Parathyroid adenoma (tissue), 2 donors: ENCODE data around the gene FAU.

Source experiments
- H2AFZ ChIP-seq: fragments of 300-600 bp; sonication (generic); one replicate; pipeline ENCODE4 v1.7.0; 2017; ENCODE audit warnings: antibody characterized with exemption, mild to moderate bottlenecking
- H3K27ac ChIP-seq: fragments of 300-600 bp; sonication (generic); one replicate; pipeline ENCODE4 v1.7.0; 2017
- H3K27me3 ChIP-seq: fragments of 300-600 bp; sonication (generic); one replicate; pipeline ENCODE4 v1.7.0; 2017; ENCODE audit warnings: low read length; ENCODE audit not compliant: control insufficient read depth, insufficient read depth
- H3K36me3 ChIP-seq: fragments of 300-600 bp; sonication (generic); one replicate; pipeline ENCODE4 v1.7.0; 2017; ENCODE audit warnings: low read length; ENCODE audit not compliant: control insufficient read depth, insufficient read depth
- H3K4me1 ChIP-seq: fragments of 300-600 bp; sonication (generic); one replicate; pipeline ENCODE4 v1.7.0; 2017; ENCODE audit warnings: control low read depth
- H3K4me2 ChIP-seq: fragments of 300-600 bp; sonication (generic); one replicate; pipeline ENCODE4 v1.7.0; 2017; ENCODE audit warnings: low read length
- H3K4me3 ChIP-seq: fragments of 300-600 bp; sonication (generic); one replicate; pipeline ENCODE4 v1.7.0; 2017; ENCODE audit warnings: low read depth, low read length
- H3K79me2 ChIP-seq: fragments of 300-600 bp; sonication (generic); one replicate; pipeline ENCODE4 v1.7.0; 2017; ENCODE audit warnings: control low read depth
- H3K9ac ChIP-seq: fragments of 300-600 bp; sonication (generic); one replicate; pipeline ENCODE4 v1.7.0; 2017; ENCODE audit warnings: mild to moderate bottlenecking
- H3K9me3 ChIP-seq: fragments of 300-600 bp; sonication (generic); one replicate; pipeline ENCODE4 v1.7.0; 2017; ENCODE audit warnings: low read length; ENCODE audit not compliant: control insufficient read depth
- TF ChIP-seq, protein P1 (sequence below): fragments of 300-600 bp; sonication (generic); IDR thresholded peaks from one replicate; pipeline ENCODE4 v1.7.0; 2017; ENCODE audit warnings: antibody characterized with exemption, mild to moderate bottlenecking
- donor health status: primary hyperparathyroidism.

Gene FAU

DNA sequence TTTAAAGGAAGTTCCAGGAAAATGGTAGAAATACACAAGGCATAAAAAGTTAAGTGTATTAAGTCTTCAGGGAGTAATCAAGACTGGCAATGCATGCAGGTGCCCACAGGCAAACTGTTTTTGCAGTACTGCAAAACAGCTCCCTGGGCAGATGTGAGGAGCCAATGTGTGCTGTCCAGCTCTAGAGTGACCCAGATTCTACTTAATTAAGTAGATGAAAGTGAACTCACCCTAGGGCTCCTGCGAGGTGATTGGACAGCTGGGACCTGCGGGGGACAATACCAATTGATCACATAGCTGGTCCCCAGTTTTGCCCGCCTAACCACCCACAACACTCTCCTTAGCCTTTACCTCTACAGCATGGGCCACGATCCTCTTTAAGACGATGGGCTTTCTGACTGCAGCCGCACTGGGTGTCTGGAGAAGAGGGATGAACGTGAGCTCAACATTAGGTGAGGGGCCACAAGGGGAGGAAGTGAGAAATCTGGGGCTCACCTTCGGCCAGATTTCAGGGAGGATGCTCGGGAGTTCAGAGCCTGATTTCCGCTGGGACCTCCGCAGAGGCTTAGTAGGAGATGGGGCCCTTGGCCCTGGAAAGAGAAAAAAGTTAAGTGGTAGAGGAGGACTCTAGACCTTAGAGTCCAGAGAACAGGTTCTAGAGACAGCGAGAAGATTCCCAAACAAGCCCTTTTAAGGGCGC is 38.6 kb downstream of the FAU start:
- Histone ChIP-seq H3K4me2 (peak overlapping the region; percentile 81), H3K4me1 (peaks cover 4% of the 10 kb centered on the region), H3K9me3 (no peaks in the 10 kb centered on the region), H3K79me2 (no peaks in the 10 kb centered on the region), H2AFZ (peak overlapping the region; percentile 87), H3K4me3 (peak overlapping the region; percentile 74), H3K9ac (no peak overlapping the region), H3K36me3 (no peaks in the 10 kb centered on the region), H3K27ac (peak overlapping the region; percentile 86), H3K27me3 (no peaks in the 10 kb centered on the region)
- TF ChIP-seq, protein P1, sequence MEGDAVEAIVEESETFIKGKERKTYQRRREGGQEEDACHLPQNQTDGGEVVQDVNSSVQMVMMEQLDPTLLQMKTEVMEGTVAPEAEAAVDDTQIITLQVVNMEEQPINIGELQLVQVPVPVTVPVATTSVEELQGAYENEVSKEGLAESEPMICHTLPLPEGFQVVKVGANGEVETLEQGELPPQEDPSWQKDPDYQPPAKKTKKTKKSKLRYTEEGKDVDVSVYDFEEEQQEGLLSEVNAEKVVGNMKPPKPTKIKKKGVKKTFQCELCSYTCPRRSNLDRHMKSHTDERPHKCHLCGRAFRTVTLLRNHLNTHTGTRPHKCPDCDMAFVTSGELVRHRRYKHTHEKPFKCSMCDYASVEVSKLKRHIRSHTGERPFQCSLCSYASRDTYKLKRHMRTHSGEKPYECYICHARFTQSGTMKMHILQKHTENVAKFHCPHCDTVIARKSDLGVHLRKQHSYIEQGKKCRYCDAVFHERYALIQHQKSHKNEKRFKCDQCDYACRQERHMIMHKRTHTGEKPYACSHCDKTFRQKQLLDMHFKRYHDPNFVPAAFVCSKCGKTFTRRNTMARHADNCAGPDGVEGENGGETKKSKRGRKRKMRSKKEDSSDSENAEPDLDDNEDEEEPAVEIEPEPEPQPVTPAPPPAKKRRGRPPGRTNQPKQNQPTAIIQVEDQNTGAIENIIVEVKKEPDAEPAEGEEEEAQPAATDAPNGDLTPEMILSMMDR: no peak

DNA sequence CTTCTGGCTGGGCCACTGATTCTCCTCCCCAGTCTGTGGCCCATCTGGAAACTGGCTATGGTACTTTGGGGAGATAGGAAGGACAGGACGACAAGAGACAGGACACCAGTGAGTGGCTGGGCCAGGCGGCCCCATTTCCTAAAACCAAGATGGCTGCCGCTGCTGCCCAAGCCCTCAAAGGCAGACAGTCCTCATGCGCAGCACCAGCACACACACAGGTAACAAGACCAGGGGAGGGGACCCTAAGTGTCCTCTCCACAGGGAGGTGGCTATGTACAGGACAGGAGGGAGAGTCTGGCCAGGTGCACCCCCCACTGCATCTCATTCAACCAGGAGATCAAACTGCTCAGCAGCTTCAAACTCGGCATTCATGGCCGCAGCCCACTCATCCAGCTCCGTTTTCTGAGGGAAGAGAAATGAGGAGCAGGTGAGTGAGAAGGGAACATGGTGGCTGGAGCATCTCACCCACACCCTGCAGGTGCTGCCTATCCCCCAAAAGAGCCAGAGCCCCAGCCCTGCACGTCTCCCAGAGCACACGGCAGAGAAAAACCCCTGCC is 43.1 kb downstream of the FAU start:
- Histone ChIP-seq H3K27me3 (no peaks in the 10 kb centered on the region), H3K4me3 (no peak overlapping the region), H3K9ac (no peak overlapping the region), H3K27ac (no peak overlapping the region), H3K79me2 (no peaks in the 10 kb centered on the region), H3K9me3 (no peaks in the 10 kb centered on the region), H3K4me1 (no peaks in the 10 kb centered on the region), H2AFZ (no peak overlapping the region), H3K4me2 (no peak overlapping the region), H3K36me3 (no peaks in the 10 kb centered on the region)
- TF ChIP-seq, protein P1: no peak

DNA sequence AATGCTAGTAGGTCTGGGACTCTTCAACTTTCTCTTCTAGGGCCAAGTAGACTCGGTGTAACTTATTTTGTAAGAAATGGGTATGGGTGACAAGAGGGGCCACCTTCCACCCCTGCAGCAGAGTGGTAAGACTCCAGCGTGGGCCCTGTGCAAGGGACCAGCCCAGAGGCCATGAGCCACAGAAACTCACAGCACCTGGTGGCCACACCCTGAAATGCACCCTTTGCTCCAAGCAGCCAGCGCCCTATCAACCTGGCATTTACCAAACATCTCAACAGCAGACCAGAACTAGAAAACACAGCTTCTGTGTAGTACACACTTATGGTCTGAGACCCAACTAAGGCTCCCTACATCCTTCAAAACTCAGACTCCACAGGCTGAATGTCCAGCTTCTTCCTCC is 43.8 kb downstream of the FAU start:
- H3K27ac ChIP-seq: no peak overlapping the region
- TF ChIP-seq, protein P1: peak; percentile 21
- H3K27me3 ChIP-seq: no peaks in the 10 kb centered on the region

DNA sequence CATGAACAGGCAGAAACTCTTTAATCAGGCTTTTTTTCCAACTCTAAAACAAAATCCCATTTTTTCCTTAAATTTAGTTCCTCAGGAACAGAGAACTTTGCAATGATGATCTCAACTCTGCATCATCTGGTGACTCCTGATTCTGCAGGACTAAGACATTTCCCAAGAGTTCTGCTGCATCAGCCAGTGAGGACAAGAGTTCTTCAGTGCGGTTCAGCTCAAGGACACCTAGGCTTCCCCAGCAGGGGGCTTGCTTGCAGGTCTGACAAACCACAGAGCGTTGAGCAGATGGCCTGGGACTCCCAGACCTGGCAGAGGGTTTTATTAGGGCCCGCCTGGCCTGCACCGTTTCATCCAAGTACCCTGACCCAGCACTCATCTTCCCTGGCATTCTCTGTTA is 44.5 kb downstream of the FAU start:
- no peaks in the 10 kb centered on the region for H3K36me3 ChIP-seq
- TF ChIP-seq, protein P1: no peak

More for the DNA sequence above, 43.8 kb downstream of the FAU start:
- no peak overlapping the region for H2AFZ ChIP-seq
- no peaks in the 10 kb centered on the region for H3K9me3 ChIP-seq
- no peaks in the 10 kb centered on the region for H3K4me1 ChIP-seq
- H3K36me3 ChIP-seq: no peaks in the 10 kb centered on the region
- no peak overlapping the region for H3K4me2 ChIP-seq
- H3K4me3 ChIP-seq: no peak overlapping the region
- H3K79me2 ChIP-seq: no peaks in the 10 kb centered on the region
- H3K9ac ChIP-seq: no peak overlapping the region

DNA sequence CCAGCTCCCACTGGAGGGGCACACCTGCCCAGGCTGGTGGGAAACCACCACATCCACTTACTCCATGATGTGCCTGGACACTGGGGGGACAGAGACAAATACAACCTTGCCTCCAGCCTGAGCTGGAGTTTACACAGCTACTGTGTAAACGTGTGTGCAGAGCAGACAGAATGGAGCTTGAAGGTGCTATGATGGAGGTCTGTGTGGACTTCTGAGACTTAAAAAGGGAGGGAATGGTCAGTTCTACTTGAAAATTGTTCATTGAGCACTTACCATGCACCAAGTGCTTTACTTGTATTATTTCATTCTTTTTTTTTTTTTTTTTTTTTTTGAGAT is 49.3 kb downstream of the FAU start:
- Histone ChIP-seq H3K36me3 (no peaks in the 10 kb centered on the region), H3K4me2 (no peak overlapping the region)

More for the DNA sequence above, 44.5 kb downstream of the FAU start:
- Histone ChIP-seq H3K4me1 (no peaks in the 10 kb centered on the region), H3K9me3 (no peaks in the 10 kb centered on the region), H3K4me3 (no peak overlapping the region), H3K9ac (no peak overlapping the region), H3K27me3 (no peaks in the 10 kb centered on the region), H2AFZ (no peak overlapping the region), H3K4me2 (no peak overlapping the region), H3K79me2 (no peaks in the 10 kb centered on the region), H3K27ac (no peak overlapping the region)

More for the DNA sequence above, 49.3 kb downstream of the FAU start:
- Histone ChIP-seq H3K27ac (no peak overlapping the region), H3K79me2 (no peaks in the 10 kb centered on the region), H3K9me3 (no peaks in the 10 kb centered on the region), H3K4me3 (no peak overlapping the region), H3K9ac (no peak overlapping the region), H2AFZ (no peak overlapping the region), H3K4me1 (no peaks in the 10 kb centered on the region), H3K27me3 (no peaks in the 10 kb centered on the region)
- TF ChIP-seq, protein P1: no peak
